Suprapubic skin (tissue), 4 donors: ENCODE results near the gene CMKLR1.

Experiments used
- EP300 ChIP-seq: sonication (generic); formaldehyde crosslinking; IDR thresholded peaks from one replicate; pipeline ENCODE4 v1.6.1; 2017; ENCODE audit warnings: antibody characterized with exemption
- POLR2A ChIP-seq, 2 donors: fragments of 450-650 bp; IDR thresholded peaks; one replicate each; pipeline ENCODE4 v1.6.1; 2017; ENCODE audit warnings: antibody characterized with exemption in 2 of 2, mild to moderate bottlenecking in 2 of 2, moderate library complexity in 2 of 2
- POLR2AphosphoS5 ChIP-seq, 3 donors: sonication (generic); formaldehyde crosslinking; IDR thresholded peaks; one replicate each; pipeline ENCODE4 v1.6.1; 2017; ENCODE audit warnings: antibody characterized with exemption in 3 of 3
- TF ChIP-seq, protein P1 (sequence below), 2 donors: fragments of 200-600 bp in 1 of 2; fragments of 450-650 bp in 1 of 2; sonication (generic) in 1 of 2; IDR thresholded peaks; one replicate each; pipeline ENCODE4 v1.5.1; 2016 to 2019; ENCODE audit warnings: antibody characterized with exemption in 2 of 2, mild to moderate bottlenecking in 1 of 2, moderate library complexity in 1 of 2

DNA sequence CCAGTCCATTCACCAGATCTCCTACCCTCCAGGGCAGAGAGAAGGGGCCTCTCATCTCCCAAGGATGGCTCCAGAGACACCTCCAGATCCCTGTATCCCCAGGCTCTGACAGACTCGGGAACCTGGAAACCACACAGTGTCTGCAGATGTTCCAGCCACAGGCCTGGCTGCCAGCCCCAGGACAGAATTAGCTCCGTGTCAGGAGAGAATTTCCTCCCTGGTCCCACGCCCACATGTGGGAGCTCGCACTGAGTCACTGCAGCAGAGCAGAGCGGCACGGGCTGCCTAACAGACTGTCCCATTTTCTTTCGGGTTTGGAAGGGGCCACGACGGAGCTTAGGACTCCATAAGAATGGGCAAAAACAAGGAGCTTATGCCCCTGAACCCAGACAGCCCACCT, 33.6 kb downstream of the CMKLR1 start:
- TF ChIP-seq, protein P1, sequence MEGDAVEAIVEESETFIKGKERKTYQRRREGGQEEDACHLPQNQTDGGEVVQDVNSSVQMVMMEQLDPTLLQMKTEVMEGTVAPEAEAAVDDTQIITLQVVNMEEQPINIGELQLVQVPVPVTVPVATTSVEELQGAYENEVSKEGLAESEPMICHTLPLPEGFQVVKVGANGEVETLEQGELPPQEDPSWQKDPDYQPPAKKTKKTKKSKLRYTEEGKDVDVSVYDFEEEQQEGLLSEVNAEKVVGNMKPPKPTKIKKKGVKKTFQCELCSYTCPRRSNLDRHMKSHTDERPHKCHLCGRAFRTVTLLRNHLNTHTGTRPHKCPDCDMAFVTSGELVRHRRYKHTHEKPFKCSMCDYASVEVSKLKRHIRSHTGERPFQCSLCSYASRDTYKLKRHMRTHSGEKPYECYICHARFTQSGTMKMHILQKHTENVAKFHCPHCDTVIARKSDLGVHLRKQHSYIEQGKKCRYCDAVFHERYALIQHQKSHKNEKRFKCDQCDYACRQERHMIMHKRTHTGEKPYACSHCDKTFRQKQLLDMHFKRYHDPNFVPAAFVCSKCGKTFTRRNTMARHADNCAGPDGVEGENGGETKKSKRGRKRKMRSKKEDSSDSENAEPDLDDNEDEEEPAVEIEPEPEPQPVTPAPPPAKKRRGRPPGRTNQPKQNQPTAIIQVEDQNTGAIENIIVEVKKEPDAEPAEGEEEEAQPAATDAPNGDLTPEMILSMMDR (IDR thresholded peaks at IDR 0.05) = no peak
- no peak for TF ChIP-seq EP300
- TF ChIP-seq POLR2A (IDR thresholded peaks at IDR 0.05) = peak in 1 of 2 donors; percentile 39
- no peak for TF ChIP-seq POLR2AphosphoS5 (IDR thresholded peaks at IDR 0.05)
